A549 (cell line): ENCODE data around the gene PLCB1. TPM values are rescaled to one million over a fixed set of nuclear protein-coding genes. Genes with fewer than 3 reads are reported as not detected.
"Not testable (repeated sequence)": the region's sequence is repeated elsewhere in the genome, so short reads cannot be mapped to it uniquely, and the experiment has no call there.

Experiments
- ATAC-seq, 2 experiments: fragments of 200-7000 bp in 1 of 2; fragments of >200 bp in 1 of 2; cut with Nextera tagmentation in 1 of 2; cut with Tn5 transposase in 1 of 2; 3 replicates each; pipeline versions ENCODE4 v1.8.0 to v1.9.1; 2018 to 2020; ENCODE audit warnings: mild to moderate bottlenecking in 1 of 2, moderate library complexity in 1 of 2
- CTCF ChIA-PET: fragments of 300-600 bp; sonication (Branson Sonifier 250); formaldehyde crosslinking; extraction: SDS; loops from one replicate; lab custom pipeline; 2021; ENCODE audit warnings: antibody characterized with exemption, inconsistent platforms; lab: Yijun Ruan, JAX
- POLR2A ChIA-PET: fragments of 350-600 bp; formaldehyde crosslinking; extraction: SDS; loops from one replicate; lab custom pipeline; 2021; ENCODE audit warnings: antibody characterized with exemption, inconsistent platforms; lab: Yijun Ruan, JAX
- DNase-seq, 2 experiments: peaks; one replicate each; pipeline versions ENCODE4 v3.0.0 to v3.0.0-alpha.2; 2011 to 2016; ENCODE audit warnings: low read depth in 1 of 2, low spot score in 1 of 2
- FAIRE-seq: peaks from 2 replicates; lab custom pipeline; 2011; peaks lifted over from hg19 to GRCh38; lab: Jason Lieb, UNC
- H3K27ac ChIP-seq, 2 experiments: fragments of >200 bp; sonication (Bioruptor Twin); formaldehyde crosslinking; 3 replicates each; pipeline ENCODE4 v1.5.1; 2016 to 2017
- H3K4me1 ChIP-seq: fragments of >200 bp; sonication (Bioruptor Twin); formaldehyde crosslinking; 3 replicates; pipeline ENCODE4 v1.6.1; 2016
- H3K4me2 ChIP-seq: fragments of >200 bp; sonication (Bioruptor Twin); formaldehyde crosslinking; 3 replicates; pipeline ENCODE4 v1.6.1; 2016
- H3K4me3 ChIP-seq: fragments of >200 bp; sonication (Bioruptor Twin); formaldehyde crosslinking; 3 replicates; pipeline ENCODE4 v1.5.1; 2016
- H3K9me3 ChIP-seq: fragments of >200 bp; sonication (Bioruptor Twin); formaldehyde crosslinking; 3 replicates; pipeline ENCODE4 v1.6.1; 2016
- ATOH8 ChIP-seq: fragments of 250-450 bp; sonication (Bioruptor Pico); IDR thresholded peaks from 2 replicates; pipeline ENCODE4 v1.5.0; 2020; ENCODE audit warnings: low read depth, mild to moderate bottlenecking, moderate library complexity
- BCL3 ChIP-seq: fragments of >200 bp; sonication (Bioruptor Twin); formaldehyde crosslinking; IDR thresholded peaks from 3 replicates; pipeline ENCODE4 v1.6.1; 2016
- BHLHE40 ChIP-seq: IDR thresholded peaks from 2 replicates; pipeline ENCODE4 v1.6.1; 2012; ENCODE audit warnings: low read depth, low read length, inconsistent platforms
- CHD2 ChIP-seq: fragments of 150-350 bp; IDR thresholded peaks from 2 replicates; pipeline ENCODE4 v1.6.1; 2014; ENCODE audit warnings: low read length; ENCODE audit not compliant: partially characterized antibody
- CHD4 ChIP-seq: fragments of 200-600 bp; sonication (generic); IDR thresholded peaks from 2 replicates; pipeline ENCODE4 v1.6.1; 2016; ENCODE audit warnings: antibody characterized with exemption, mild to moderate bottlenecking, borderline replicate concordance
- E2F6 ChIP-seq: IDR thresholded peaks from 2 replicates; pipeline ENCODE4 v1.6.1; 2012; ENCODE audit warnings: low read depth, borderline replicate concordance
- EHMT2 ChIP-seq: fragments of 200-600 bp; sonication (generic); IDR thresholded peaks from 2 replicates; pipeline ENCODE4 v1.6.1; 2016; ENCODE audit warnings: antibody characterized with exemption, low read depth, mild to moderate bottlenecking, moderate library complexity
- EP300 ChIP-seq, 2 experiments: fragments of >200 bp; sonication (Bioruptor Twin); formaldehyde crosslinking; IDR thresholded peaks; 2 replicates in 1 of 2; 3 replicates in 1 of 2; pipeline ENCODE4 v1.6.1; 2016 to 2017
- FOSB ChIP-seq: fragments of 250-450 bp; sonication (Bioruptor Pico); IDR thresholded peaks from 2 replicates; pipeline ENCODE4 v1.5.0; 2020; ENCODE audit warnings: mild to moderate bottlenecking, moderate library complexity
- FOXS1 ChIP-seq: fragments of 250-450 bp; sonication (Bioruptor Pico); IDR thresholded peaks from 2 replicates; pipeline ENCODE4 v1.5.0; 2020; ENCODE audit warnings: mild to moderate bottlenecking, moderate library complexity
- GATA3 ChIP-seq: IDR thresholded peaks from 2 replicates; pipeline ENCODE4 v1.6.1; 2012; ENCODE audit warnings: borderline replicate concordance
- HDAC2 ChIP-seq: fragments of 200-600 bp; sonication (generic); IDR thresholded peaks from 2 replicates; pipeline ENCODE4 v1.6.1; 2016
- HEYL ChIP-seq: fragments of 250-450 bp; sonication (Bioruptor Pico); IDR thresholded peaks from 2 replicates; pipeline ENCODE4 v1.8.0; 2021; ENCODE audit warnings: mild to moderate bottlenecking, moderate library complexity
- JUNB ChIP-seq: fragments of >200 bp; sonication (Bioruptor Twin); formaldehyde crosslinking; IDR thresholded peaks from 2 replicates; pipeline ENCODE4 v1.6.1; 2016
- KDM1A ChIP-seq: fragments of 200-600 bp; sonication (generic); IDR thresholded peaks from 2 replicates; pipeline ENCODE4 v1.6.1; 2016; ENCODE audit warnings: low read depth, mild to moderate bottlenecking
- NFE2L2 ChIP-seq: fragments of 150-350 bp; conservative IDR thresholded peaks from 2 replicates; pipeline ENCODE4 v1.6.1; 2014; ENCODE audit warnings: low read length
- NPAS2 ChIP-seq: fragments of 250-450 bp; sonication (Bioruptor Pico); IDR thresholded peaks from 2 replicates; pipeline ENCODE4 v1.8.0; 2022; ENCODE audit warnings: mild to moderate bottlenecking, moderate library complexity, borderline replicate concordance
- NR3C1 ChIP-seq: fragments of >200 bp; sonication (Bioruptor Twin); formaldehyde crosslinking; IDR thresholded peaks from 3 replicates; pipeline ENCODE4 v1.6.1; 2017
- PHF8 ChIP-seq: fragments of 200-600 bp; sonication (generic); IDR thresholded peaks from 2 replicates; pipeline ENCODE4 v1.6.1; 2016; ENCODE audit warnings: low read depth, mild to moderate bottlenecking, antibody characterized with exemption, moderate library complexity, borderline replicate concordance
- POLR2AphosphoS2 ChIP-seq: conservative IDR thresholded peaks from 2 replicates; pipeline ENCODE4 v1.6.1; 2012; ENCODE audit warnings: low read length, improper control_type of control experiment, inconsistent platforms
- RCOR1 ChIP-seq: fragments of 150-350 bp; IDR thresholded peaks from 2 replicates; pipeline ENCODE4 v1.6.1; 2014; ENCODE audit warnings: antibody characterized with exemption, low read length, low read depth
- RFX5 ChIP-seq: fragments of 450-650 bp; IDR thresholded peaks from 2 replicates; pipeline ENCODE4 v1.7.1; 2014; ENCODE audit warnings: antibody characterized with exemption, mild to moderate bottlenecking, moderate library complexity
- SREBF2 ChIP-seq: fragments of 450-650 bp; IDR thresholded peaks from 2 replicates; pipeline ENCODE4 v1.6.1; 2014; ENCODE audit warnings: mild to moderate bottlenecking, moderate library complexity
- TFCP2L1 ChIP-seq: fragments of 250-450 bp; sonication (Bioruptor Pico); IDR thresholded peaks from 2 replicates; pipeline ENCODE4 v1.5.0; 2021; ENCODE audit warnings: mild to moderate bottlenecking
- TP53 ChIP-seq: fragments of 250-450 bp; sonication (Bioruptor Pico); IDR thresholded peaks from 2 replicates; pipeline ENCODE4 v1.5.0; 2021; ENCODE audit warnings: mild to moderate bottlenecking, moderate library complexity
- ZC3H11A ChIP-seq: fragments of 450-650 bp; IDR thresholded peaks from 2 replicates; pipeline ENCODE4 v1.6.1; 2014; ENCODE audit warnings: antibody characterized with exemption, mild to moderate bottlenecking
- ZSCAN20 ChIP-seq: fragments of 250-450 bp; sonication (Bioruptor Pico); IDR thresholded peaks from 2 replicates; pipeline ENCODE4 v1.8.0; 2022; ENCODE audit warnings: mild to moderate bottlenecking, moderate library complexity
- WGBS: methylation state at CpG from one replicate; pipeline ENCODE4 v1.1.6; 2017; ENCODE audit errors: missing lambda C conversion rate; 5-methylcytosine and 5-hydroxymethylcytosine counted together
- polyA plus RNA-seq, 4 experiments: library from polyadenylated mRNA; depleted of rRNA in 3 of 4; stranded (reverse); fragments of >200 nt; fragmentation: RNase III in 1 of 4; extraction: RNeasy Plus Mini Kit Qiagen cat#74134 plus additional on column Dnase treatment in 1 of 4; gene quantifications; 2 replicates in 3 of 4; 3 replicates in 1 of 4; pipeline ENCODE4 v1.2.3, GENCODE V29; 2011 to 2017

PLCB1 gene
- polyA plus RNA-seq, 2 of the 4 experiments (the other 2 are of a cell fraction): 0.97 to 6.3 TPM

GRCh38 chr20:8644468-8644867, 512.4 kb downstream of the PLCB1 start:
- H3K4me1 ChIP-seq, H3K4me2 ChIP-seq, ATAC-seq, H3K27ac ChIP-seq, POLR2A ChIA-PET, DNase-seq, CTCF ChIA-PET, H3K4me3 ChIP-seq, FAIRE-seq, H3K9me3 ChIP-seq: not testable (repeated sequence)
- 27% methylated on average over 3 of the region's 30 CpGs for WGBS

- DNase-seq: no peak
- WGBS: 54% methylated on average over 1 of the region's 1 CpG
- H3K4me1 ChIP-seq: no peaks in the 10 kb centered on the region
- no peak for FAIRE-seq
- ChIA-PET CTCF (interaction anchor here (0.7 to 1.0 kb wide), 2 partner anchors 76 to 1134 kb away, joined by 3 read pairs; no protein-coding TSS in a partner anchor), POLR2A (no interaction called here)
- no peaks in the 10 kb centered on the region; the same call in 2 of the 3 replicates for H3K9me3 ChIP-seq
- no peak for ATAC-seq
- no peak overlapping the region for H3K27ac ChIP-seq
- H3K4me3 ChIP-seq: no peak overlapping the region
- H3K4me2 ChIP-seq: no peak overlapping the region
- TF ChIP-seq CHD4: no peak
- TF ChIP-seq BCL3: no peak
- no peak for TF ChIP-seq JUNB
- TF ChIP-seq HDAC2: no peak
- no peak for TF ChIP-seq RFX5
- TF ChIP-seq KDM1A: no peak
- TF ChIP-seq TFCP2L1 (CRISPR knock-in tag): no peak
- no peak for TF ChIP-seq RCOR1
- no peak for TF ChIP-seq NPAS2 (CRISPR knock-in tag)
- TF ChIP-seq NR3C1: no peak
- TF ChIP-seq PHF8: no peak
- TF ChIP-seq HEYL (CRISPR knock-in tag): no peak
- TF ChIP-seq EP300 (IDR thresholded peaks at IDR 0.05): no peak
- no peak for TF ChIP-seq FOSB (CRISPR knock-in tag)
- TF ChIP-seq BHLHE40: no peak
Observed at GRCh38 chr20:8645326-8645725, 513.3 kb downstream of the PLCB1 start.

GRCh38 chr20:8646033-8646441, 514.0 kb downstream of the PLCB1 start:
- POLR2A ChIA-PET: no interaction called here
- TF ChIP-seq POLR2AphosphoS2: no peak
- no peak for TF ChIP-seq GATA3
- no peak for TF ChIP-seq BHLHE40
- no peak for TF ChIP-seq FOXS1
- no peak for TF ChIP-seq CHD2
- CTCF ChIA-PET: interaction anchor here (0.7 to 1.0 kb wide), 3 partner anchors 34 to 1133 kb away, joined by 3 read pairs; no protein-coding TSS in a partner anchor
- Histone ChIP-seq H3K9me3 (no peaks in the 10 kb centered on the region), H3K4me1 (no peaks in the 10 kb centered on the region), H3K4me3 (no peak overlapping the region), H3K27ac (no peak overlapping the region), H3K4me2 (no peak overlapping the region)
- 50% methylated on average over 4 of the region's 4 CpGs for WGBS
- DNase-seq (no peak), FAIRE-seq (no peak), ATAC-seq (no peak)

DNA sequence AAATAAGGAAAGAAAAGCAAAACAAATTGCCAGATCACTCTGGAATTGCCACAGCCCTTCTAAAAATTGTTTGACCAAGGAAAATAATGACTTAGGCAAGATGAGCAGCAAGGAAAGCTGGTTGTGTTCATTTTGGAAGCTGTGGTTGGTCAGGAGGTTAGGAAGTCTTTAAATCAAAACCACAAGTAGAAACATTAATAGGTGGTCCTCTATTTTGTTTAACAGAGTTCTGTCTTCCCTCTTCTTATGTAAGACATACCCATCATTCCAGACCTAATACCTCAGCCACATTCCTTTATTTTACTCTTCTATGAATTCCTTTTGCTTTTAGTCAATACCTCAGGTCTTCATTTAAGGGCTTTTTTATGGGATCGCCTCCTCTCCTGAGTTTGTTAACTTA, 514.6 kb downstream of the PLCB1 start:
- Histone ChIP-seq H3K9me3 (no peaks in the 10 kb centered on the region), H3K4me2 (no peak overlapping the region), H3K27ac (no peak overlapping the region), H3K4me3 (no peak overlapping the region), H3K4me1 (no peaks in the 10 kb centered on the region)
- WGBS: 28% methylated on average over 1 of the region's 1 CpG
- POLR2A ChIA-PET: no interaction called here
- ATAC-seq (no peak), FAIRE-seq (no peak), DNase-seq (no peak)
- TF ChIP-seq EHMT2 (no peak), FOSB (CRISPR knock-in tag) (no peak), PHF8 (no peak), BCL3 (no peak), NFE2L2 (no peak), TFCP2L1 (CRISPR knock-in tag) (no peak), SREBF2 (no peak), ATOH8 (no peak), E2F6 (no peak), ZC3H11A (no peak), ZSCAN20 (no peak), TP53 (no peak)
- CTCF ChIA-PET: interaction anchor here (0.9 to 1.7 kb wide), 3 partner anchors 13 to 75 kb away, joined by 3 to 6 read pairs (median 3); no protein-coding TSS in a partner anchor
